ENCODE data around the gene ATP10B.
"Not testable (repeated sequence)": the region's sequence is repeated elsewhere in the genome, so short reads cannot be mapped to it uniquely, and the experiment has no call there.

ATP10B gene

DNA sequence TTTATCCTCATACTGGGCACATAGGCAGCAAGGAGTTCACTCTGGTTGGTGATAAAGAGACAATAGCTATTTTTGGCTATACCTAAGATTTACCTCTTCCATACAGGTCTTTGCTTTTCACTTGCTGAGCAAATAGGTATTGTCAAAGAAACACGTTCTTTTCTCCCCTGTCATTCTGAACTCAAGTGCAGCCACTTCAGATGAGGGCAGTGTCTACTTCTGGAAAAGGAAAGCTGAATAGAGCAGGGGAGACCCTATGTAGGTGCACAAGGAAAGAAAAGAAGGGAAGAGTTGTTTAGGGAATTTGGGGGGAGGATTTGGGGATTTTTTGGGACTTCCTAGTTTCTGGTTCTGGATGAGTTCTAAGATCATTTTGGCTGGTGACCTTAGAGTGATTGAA is 109.6 kb downstream of the ATP10B start:
- no peak overlapping the region for H3K4me3 ChIP-seq (ENCODE audit: control insufficient read depth in 1 of 7, extremely low read depth in 1 of 7, insufficient read depth in 4 of 7, low read depth in 2 of 7, low read length in 6 of 7)
- no peaks in the 10 kb centered on the region for H3K36me3 ChIP-seq (ENCODE audit: control insufficient read depth in 4 of 4, insufficient read depth in 4 of 4, low read length in 3 of 4)
- CTCF ChIA-PET, result no interaction called here
- no peaks in the 10 kb centered on the region for H3K9me3 ChIP-seq (ENCODE audit: control extremely low read depth in 1 of 5, control insufficient read depth in 4 of 5, insufficient read depth in 2 of 5, low read depth in 1 of 5, low read length in 4 of 5)
- no peaks in the 10 kb centered on the region for H3K27me3 ChIP-seq (replicated peaks in 2 of 5; ENCODE audit: control insufficient read depth in 4 of 5, insufficient read depth in 5 of 5, low read length in 4 of 5)
- no peak for DNase-seq
- H3K4me1 ChIP-seq (ENCODE audit: control extremely low read depth in 1 of 4, control insufficient read depth in 4 of 4, insufficient read depth in 4 of 4, low read length in 3 of 4), result no peaks in the 10 kb centered on the region
- POLR2A ChIA-PET, result no interaction called here
- no peak overlapping the region for H3K27ac ChIP-seq (ENCODE audit: insufficient read depth in 1 of 2, low read depth in 1 of 2, low read length in 2 of 2, poor library complexity in 1 of 2, severe bottlenecking in 2 of 2)
- no CpG with 5 or more reads among the region's 1 CpG for WGBS (ENCODE audit: insufficient coverage)

DNA sequence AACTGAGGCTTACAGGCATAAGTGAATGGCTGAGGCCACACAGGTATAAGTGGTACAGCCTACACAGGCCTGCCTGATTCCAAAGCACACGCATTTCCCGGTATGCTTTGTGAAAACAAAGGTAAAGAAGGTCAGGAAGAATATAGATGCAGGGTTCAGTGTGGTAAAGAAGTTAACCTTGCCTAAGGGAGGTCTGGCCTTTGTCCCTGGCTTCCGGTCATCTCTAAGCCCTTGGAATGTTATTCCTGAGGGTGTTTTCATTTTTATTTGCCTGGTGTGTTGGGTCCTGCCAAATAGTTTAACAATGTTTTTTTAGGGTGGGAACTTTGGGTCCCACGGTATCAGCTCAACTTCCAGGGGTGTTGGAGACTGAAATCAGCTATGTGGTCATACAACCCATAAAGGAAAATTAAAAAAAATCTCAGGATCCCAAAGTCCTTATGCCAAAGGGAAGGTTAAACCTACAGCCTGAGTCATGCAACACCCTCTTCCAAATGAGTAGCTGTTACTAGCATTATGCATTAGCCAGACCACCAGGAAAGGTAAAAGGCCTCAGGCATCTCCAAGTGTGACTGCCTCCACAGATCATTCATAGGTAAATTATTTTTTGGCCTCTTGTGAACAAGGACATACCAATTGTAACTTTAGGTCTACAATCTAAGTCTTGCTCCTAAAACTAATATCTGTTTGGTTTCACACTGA is 124.6 kb downstream of the ATP10B start:
- Histone ChIP-seq H3K4me1 (ENCODE audit: control extremely low read depth in 1 of 4, control insufficient read depth in 4 of 4, insufficient read depth in 4 of 4, low read length in 3 of 4) (no peaks in the 10 kb centered on the region), H3K27me3 (replicated peaks in 2 of 5; ENCODE audit: control insufficient read depth in 4 of 5, insufficient read depth in 5 of 5, low read length in 4 of 5) (peaks cover 0 to 3% (median 0%) of the 10 kb centered on the region in 5 experiments), H3K4me3 (ENCODE audit: control insufficient read depth in 1 of 7, extremely low read depth in 1 of 7, insufficient read depth in 4 of 7, low read depth in 2 of 7, low read length in 6 of 7) (no peak overlapping the region), H3K36me3 (ENCODE audit: control insufficient read depth in 4 of 4, insufficient read depth in 4 of 4, low read length in 3 of 4) (no peaks in the 10 kb centered on the region), H3K27ac (ENCODE audit: insufficient read depth in 1 of 2, low read depth in 1 of 2, low read length in 2 of 2, poor library complexity in 1 of 2, severe bottlenecking in 2 of 2) (no peak overlapping the region), H3K9me3 (ENCODE audit: control extremely low read depth in 1 of 5, control insufficient read depth in 4 of 5, insufficient read depth in 2 of 5, low read depth in 1 of 5, low read length in 4 of 5) (peaks cover 0 to 4% (median 0%) of the 10 kb centered on the region in 5 experiments)
- DNase-seq, result no peak
- 93% methylated on average over 3 of the region's 4 CpGs for WGBS (ENCODE audit: insufficient coverage)
- ChIA-PET CTCF (no interaction called here), POLR2A (no interaction called here)

DNA sequence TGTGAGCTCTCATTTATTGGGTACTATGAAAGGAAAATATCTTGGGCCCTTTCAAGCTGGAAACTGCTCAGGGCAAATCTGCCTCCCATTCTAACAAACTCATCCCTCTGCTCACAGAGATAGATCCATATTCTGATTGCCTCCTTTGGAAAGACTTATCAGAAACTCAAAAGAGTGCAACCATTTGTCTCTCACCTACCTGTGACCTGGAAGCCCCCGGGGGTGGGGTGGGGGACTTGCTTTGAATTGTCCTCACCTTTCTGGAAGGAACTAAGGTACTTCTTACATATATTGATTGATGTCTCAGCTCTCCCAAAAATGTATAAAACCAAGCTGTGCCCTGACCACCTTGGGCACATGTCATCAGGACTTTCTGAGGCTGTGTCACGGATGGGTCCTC is 125.3 kb downstream of the ATP10B start:
- Histone ChIP-seq H3K9me3 (ENCODE audit: control extremely low read depth in 1 of 5, control insufficient read depth in 4 of 5, insufficient read depth in 2 of 5, low read depth in 1 of 5, low read length in 4 of 5) (peaks cover 0 to 4% (median 0%) of the 10 kb centered on the region in 5 experiments), H3K4me3 (ENCODE audit: control insufficient read depth in 1 of 7, extremely low read depth in 1 of 7, insufficient read depth in 4 of 7, low read depth in 2 of 7, low read length in 6 of 7) (no peak overlapping the region), H3K4me1 (ENCODE audit: control extremely low read depth in 1 of 4, control insufficient read depth in 4 of 4, insufficient read depth in 4 of 4, low read length in 3 of 4) (no peaks in the 10 kb centered on the region), H3K27me3 (replicated peaks in 2 of 5; ENCODE audit: control insufficient read depth in 4 of 5, insufficient read depth in 5 of 5, low read length in 4 of 5) (peaks cover 0 to 3% (median 0%) of the 10 kb centered on the region in 5 experiments), H3K27ac (ENCODE audit: insufficient read depth in 1 of 2, low read depth in 1 of 2, low read length in 2 of 2, poor library complexity in 1 of 2, severe bottlenecking in 2 of 2) (no peak overlapping the region), H3K36me3 (ENCODE audit: control insufficient read depth in 4 of 4, insufficient read depth in 4 of 4, low read length in 3 of 4) (no peaks in the 10 kb centered on the region)
- CTCF ChIA-PET, result no interaction called here
- WGBS (ENCODE audit: insufficient coverage), result no CpG with 5 or more reads among the region's 2 CpGs
- POLR2A ChIA-PET, result no interaction called here
- no peak for DNase-seq

DNA sequence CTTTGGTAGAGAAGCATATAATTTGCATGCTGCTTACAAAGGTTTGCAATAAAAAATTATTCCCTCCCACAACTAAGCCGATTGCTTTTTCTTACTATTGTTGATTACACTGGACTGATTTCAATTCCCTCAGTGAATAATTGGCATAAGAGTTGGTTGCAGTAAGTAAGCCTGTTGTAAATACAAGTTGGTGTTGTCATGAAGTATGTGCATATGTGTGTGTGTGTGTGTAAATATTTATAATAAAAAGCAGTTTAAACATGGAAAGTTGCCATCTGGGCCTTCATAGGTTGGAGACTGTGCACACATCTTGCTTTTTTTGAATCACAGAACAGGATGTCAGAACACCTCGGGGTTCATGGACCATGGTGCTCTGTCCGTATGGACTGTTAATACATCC is 131.2 kb downstream of the ATP10B start:
- Histone ChIP-seq H3K4me1 (ENCODE audit: control extremely low read depth in 1 of 4, control insufficient read depth in 4 of 4, insufficient read depth in 4 of 4, low read length in 3 of 4) (no peaks in the 10 kb centered on the region), H3K27me3 (replicated peaks in 2 of 5; ENCODE audit: control insufficient read depth in 4 of 5, insufficient read depth in 5 of 5, low read length in 4 of 5) (no peaks in the 10 kb centered on the region), H3K36me3 (ENCODE audit: control insufficient read depth in 4 of 4, insufficient read depth in 4 of 4, low read length in 3 of 4) (no peaks in the 10 kb centered on the region), H3K9me3 (ENCODE audit: control extremely low read depth in 1 of 5, control insufficient read depth in 4 of 5, insufficient read depth in 2 of 5, low read depth in 1 of 5, low read length in 4 of 5) (no peaks in the 10 kb centered on the region), H3K4me3 (ENCODE audit: control insufficient read depth in 1 of 7, extremely low read depth in 1 of 7, insufficient read depth in 4 of 7, low read depth in 2 of 7, low read length in 6 of 7) (no peak overlapping the region), H3K27ac (ENCODE audit: insufficient read depth in 1 of 2, low read depth in 1 of 2, low read length in 2 of 2, poor library complexity in 1 of 2, severe bottlenecking in 2 of 2) (no peak overlapping the region)
- DNase-seq, result no peak
- ChIA-PET CTCF (no interaction called here), POLR2A (interaction anchor here (0.6 kb wide), 1 partner anchor 23 kb away, joined by 3 read pairs; no protein-coding TSS in a partner anchor)
- WGBS (ENCODE audit: insufficient coverage), result 100% methylated on average over 1 of the region's 3 CpGs

DNA sequence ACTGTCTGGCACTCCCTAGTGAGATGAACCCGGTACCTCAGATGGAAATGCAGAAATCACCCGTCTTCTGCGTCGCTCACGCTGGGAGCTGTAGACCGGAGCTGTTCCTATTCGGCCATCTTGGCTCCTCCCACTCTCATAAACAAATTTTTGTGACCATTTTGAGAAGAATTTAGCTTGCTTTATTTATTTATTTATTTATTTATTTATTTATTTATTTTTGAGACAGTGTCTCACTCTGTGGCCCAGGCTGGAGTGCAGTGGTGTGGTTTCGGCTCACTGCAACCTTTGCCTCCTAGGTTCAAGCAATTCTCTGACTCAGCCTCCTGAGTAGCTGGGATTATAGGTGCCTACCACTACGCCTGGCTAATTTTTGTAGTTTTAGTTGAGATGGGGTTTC is 136.5 kb downstream of the ATP10B start:
- CTCF ChIA-PET; H3K27ac ChIP-seq (ENCODE audit: insufficient read depth in 1 of 2, low read depth in 1 of 2, low read length in 2 of 2, poor library complexity in 1 of 2, severe bottlenecking in 2 of 2); H3K27me3 ChIP-seq (replicated peaks in 2 of 5; ENCODE audit: control insufficient read depth in 4 of 5, insufficient read depth in 5 of 5, low read length in 4 of 5); H3K36me3 ChIP-seq (ENCODE audit: control insufficient read depth in 4 of 4, insufficient read depth in 4 of 4, low read length in 3 of 4); H3K4me3 ChIP-seq (ENCODE audit: control insufficient read depth in 1 of 7, extremely low read depth in 1 of 7, insufficient read depth in 4 of 7, low read depth in 2 of 7, low read length in 6 of 7); H3K4me1 ChIP-seq (ENCODE audit: control extremely low read depth in 1 of 4, control insufficient read depth in 4 of 4, insufficient read depth in 4 of 4, low read length in 3 of 4); DNase-seq; H3K9me3 ChIP-seq (ENCODE audit: control extremely low read depth in 1 of 5, control insufficient read depth in 4 of 5, insufficient read depth in 2 of 5, low read depth in 1 of 5, low read length in 4 of 5): not testable (repeated sequence)
- WGBS (ENCODE audit: insufficient coverage), result 100% methylated on average over 1 of the region's 9 CpGs
- POLR2A ChIA-PET, result interaction anchor here (0.6 kb wide), 1 partner anchor 22 kb away, joined by 3 read pairs; no protein-coding TSS in a partner anchor

DNA sequence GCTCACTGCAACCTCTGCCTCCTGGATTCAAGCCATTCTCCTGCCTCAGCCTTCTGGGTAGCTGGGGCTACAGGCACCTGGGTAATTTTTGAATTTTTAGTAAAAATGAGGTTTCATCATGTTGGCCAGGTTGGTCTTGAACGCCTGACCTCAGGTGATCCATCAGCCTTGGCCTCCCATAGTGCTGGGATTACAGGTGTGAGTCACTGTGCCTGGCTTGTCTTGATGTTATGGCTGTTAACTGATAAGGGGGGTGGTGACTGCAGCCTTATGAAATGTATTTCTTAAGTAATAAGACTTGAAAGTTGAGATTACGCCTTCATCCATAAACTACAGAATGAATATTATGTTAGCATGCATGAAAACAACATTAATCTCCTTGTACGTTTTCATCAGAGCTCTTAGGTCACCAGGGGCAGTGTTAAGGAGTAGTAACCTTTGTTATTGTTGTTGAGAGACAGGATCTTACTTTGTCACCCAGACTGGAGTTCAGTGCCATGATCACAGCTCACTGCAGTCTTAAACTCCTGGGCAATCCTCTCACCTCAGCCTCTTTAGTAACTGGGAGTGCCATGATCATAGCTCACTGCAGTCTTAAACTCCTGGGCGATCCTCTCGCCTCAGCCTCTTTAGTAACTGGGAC is 148.3 kb downstream of the ATP10B start:
- H3K27me3 ChIP-seq (replicated peaks in 2 of 5; ENCODE audit: control insufficient read depth in 4 of 5, insufficient read depth in 5 of 5, low read length in 4 of 5), result peaks cover 0 to 2% (median 0%) of the 10 kb centered on the region in 5 experiments
- H3K4me1 ChIP-seq (ENCODE audit: control extremely low read depth in 1 of 4, control insufficient read depth in 4 of 4, insufficient read depth in 4 of 4, low read length in 3 of 4), result no peaks in the 10 kb centered on the region
- no peak for DNase-seq
- no peaks in the 10 kb centered on the region for H3K36me3 ChIP-seq (ENCODE audit: control insufficient read depth in 4 of 4, insufficient read depth in 4 of 4, low read length in 3 of 4)
- no peak overlapping the region for H3K4me3 ChIP-seq (ENCODE audit: control insufficient read depth in 1 of 7, extremely low read depth in 1 of 7, insufficient read depth in 4 of 7, low read depth in 2 of 7, low read length in 6 of 7)
- peaks cover 0 to 9% (median 5%) of the 10 kb centered on the region in 5 experiments for H3K9me3 ChIP-seq (ENCODE audit: control extremely low read depth in 1 of 5, control insufficient read depth in 4 of 5, insufficient read depth in 2 of 5, low read depth in 1 of 5, low read length in 4 of 5)
- POLR2A ChIA-PET, result interaction anchor here (0.7 kb wide), 1 partner anchor 14 kb away, joined by 4 read pairs; no protein-coding TSS in a partner anchor
- CTCF ChIA-PET, result no interaction called here
- no peak overlapping the region for H3K27ac ChIP-seq (ENCODE audit: insufficient read depth in 1 of 2, low read depth in 1 of 2, low read length in 2 of 2, poor library complexity in 1 of 2, severe bottlenecking in 2 of 2)
- 100% methylated on average over 4 of the region's 5 CpGs for WGBS (ENCODE audit: insufficient coverage)

DNA sequence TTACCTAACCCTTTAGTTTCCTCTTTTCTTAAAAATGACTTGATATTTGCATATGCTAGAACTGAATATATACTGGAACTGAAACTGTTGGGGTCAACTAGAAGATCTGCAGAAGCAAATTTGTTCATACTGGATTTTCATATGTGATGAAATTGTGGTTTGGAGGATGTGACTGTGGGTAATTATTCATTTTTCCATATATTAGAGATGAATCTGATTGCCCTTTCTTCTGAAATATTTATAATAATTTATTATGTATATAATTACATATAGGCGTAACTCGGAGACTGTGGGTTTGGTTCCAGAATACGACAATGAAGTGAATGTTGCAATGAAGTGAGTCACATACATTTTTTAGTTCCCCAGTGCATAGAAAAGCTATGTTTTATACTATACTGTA is 149.1 kb downstream of the ATP10B start:
- POLR2A ChIA-PET, result no interaction called here
- no CpG with 5 or more reads among the region's 3 CpGs for WGBS (ENCODE audit: insufficient coverage)
- peaks cover 0 to 2% (median 0%) of the 10 kb centered on the region in 5 experiments for H3K27me3 ChIP-seq (replicated peaks in 2 of 5; ENCODE audit: control insufficient read depth in 4 of 5, insufficient read depth in 5 of 5, low read length in 4 of 5)
- peaks cover 0 to 9% (median 5%) of the 10 kb centered on the region in 5 experiments for H3K9me3 ChIP-seq (ENCODE audit: control extremely low read depth in 1 of 5, control insufficient read depth in 4 of 5, insufficient read depth in 2 of 5, low read depth in 1 of 5, low read length in 4 of 5)
- no peak overlapping the region for H3K4me3 ChIP-seq (ENCODE audit: control insufficient read depth in 1 of 7, extremely low read depth in 1 of 7, insufficient read depth in 4 of 7, low read depth in 2 of 7, low read length in 6 of 7)
- no peaks in the 10 kb centered on the region for H3K36me3 ChIP-seq (ENCODE audit: control insufficient read depth in 4 of 4, insufficient read depth in 4 of 4, low read length in 3 of 4)
- no peak for DNase-seq
- no peak overlapping the region for H3K27ac ChIP-seq (ENCODE audit: insufficient read depth in 1 of 2, low read depth in 1 of 2, low read length in 2 of 2, poor library complexity in 1 of 2, severe bottlenecking in 2 of 2)
- no peaks in the 10 kb centered on the region for H3K4me1 ChIP-seq (ENCODE audit: control extremely low read depth in 1 of 4, control insufficient read depth in 4 of 4, insufficient read depth in 4 of 4, low read length in 3 of 4)
- CTCF ChIA-PET, result no interaction called here
